SH-SY5Y (cell line): Measurements from ENCODE around the gene CTAGE6.
"Not testable (repeated sequence)": the region's sequence is repeated elsewhere in the genome, so short reads cannot be mapped to it uniquely, and the experiment has no call there.

Experiments used
- GATA2 ChIP-seq: IDR thresholded peaks from 2 replicates; pipeline ENCODE4 v1.6.1; 2011; ENCODE audit warnings: mild to moderate bottlenecking, low read depth, low read length
- GATA3 ChIP-seq: IDR thresholded peaks from 2 replicates; pipeline ENCODE4 v1.6.1; 2011; ENCODE audit warnings: low read depth, mild to moderate bottlenecking, low read length, moderate library complexity

The CTAGE6 gene, protein sequence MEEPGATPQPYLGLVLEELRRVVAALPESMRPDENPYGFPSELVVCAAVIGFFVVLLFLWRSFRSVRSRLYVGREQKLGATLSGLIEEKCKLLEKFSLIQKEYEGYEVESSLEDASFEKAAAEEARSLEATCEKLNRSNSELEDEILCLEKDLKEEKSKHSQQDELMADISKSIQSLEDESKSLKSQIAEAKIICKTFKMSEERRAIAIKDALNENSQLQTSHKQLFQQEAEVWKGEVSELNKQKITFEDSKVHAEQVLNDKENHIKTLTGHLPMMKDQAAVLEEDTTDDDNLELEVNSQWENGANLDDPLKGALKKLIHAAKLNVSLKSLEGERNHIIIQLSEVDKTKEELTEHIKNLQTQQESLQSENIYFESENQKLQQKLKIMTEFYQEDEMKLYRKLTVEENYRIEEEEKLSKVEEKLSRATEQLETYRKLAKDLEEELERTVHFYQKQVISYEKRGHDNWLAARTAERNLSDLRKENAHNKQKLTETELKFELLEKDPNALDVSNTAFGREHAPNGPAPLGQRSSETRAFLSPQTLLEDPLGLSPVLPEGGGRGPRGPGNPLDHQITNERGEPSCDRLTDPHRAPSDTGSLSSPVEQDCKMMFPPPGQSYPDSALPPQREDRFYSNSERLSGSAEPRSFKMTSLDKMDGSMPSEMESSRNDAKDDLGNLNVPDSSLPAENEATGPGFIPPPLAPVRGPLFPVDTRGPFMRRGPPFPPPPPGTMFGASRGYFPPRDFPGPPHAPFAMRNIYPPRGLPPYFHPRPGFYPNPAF

DNA sequence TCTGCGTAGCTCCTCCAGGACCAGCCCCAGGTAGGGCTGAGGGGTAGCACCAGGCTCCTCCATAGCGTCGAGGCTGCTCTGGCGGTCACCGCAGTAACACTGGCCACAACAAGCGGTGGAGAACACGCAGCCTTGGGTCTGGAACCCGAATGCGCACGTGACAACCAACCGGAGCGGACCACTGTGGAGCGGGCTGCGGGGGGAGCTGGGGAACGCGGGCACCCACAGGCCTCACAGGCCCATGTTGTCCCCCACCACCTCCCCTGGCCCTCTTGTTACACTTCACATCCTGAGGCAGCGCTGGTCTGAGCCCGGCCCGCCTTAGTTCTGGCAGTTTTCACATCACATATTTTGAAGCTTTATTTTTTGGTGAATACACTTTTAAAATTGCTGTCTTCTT, at the start of gene CTAGE6:
TSS of gene CTAGE6 (minus strand) at position 101 of the 400 bp plus-strand sequence. CDS start at position 63, 38 bp downstream.
- not testable (repeated sequence) for TF ChIP-seq GATA2, GATA3

DNA sequence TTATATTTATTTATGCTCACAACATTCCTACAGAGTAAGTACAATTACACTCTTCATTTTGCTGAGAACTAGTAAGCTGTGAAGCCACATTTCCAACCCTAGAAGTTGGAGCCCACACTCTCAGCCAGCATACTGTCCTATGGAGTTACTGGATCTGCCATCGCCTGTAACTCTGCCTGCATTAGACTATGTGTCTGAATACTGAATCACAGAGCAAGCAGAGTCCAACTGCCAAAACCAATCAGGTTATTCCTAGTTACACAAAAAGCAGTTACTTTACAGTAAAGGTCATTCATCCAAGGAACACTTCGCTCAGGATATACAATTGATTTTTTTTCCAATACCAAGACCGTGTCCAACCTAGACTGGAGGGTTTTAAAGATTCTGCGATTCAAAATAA, 21.5 kb downstream of the CTAGE6 start:
- TF ChIP-seq GATA2 (no peak), GATA3 (no peak)

DNA sequence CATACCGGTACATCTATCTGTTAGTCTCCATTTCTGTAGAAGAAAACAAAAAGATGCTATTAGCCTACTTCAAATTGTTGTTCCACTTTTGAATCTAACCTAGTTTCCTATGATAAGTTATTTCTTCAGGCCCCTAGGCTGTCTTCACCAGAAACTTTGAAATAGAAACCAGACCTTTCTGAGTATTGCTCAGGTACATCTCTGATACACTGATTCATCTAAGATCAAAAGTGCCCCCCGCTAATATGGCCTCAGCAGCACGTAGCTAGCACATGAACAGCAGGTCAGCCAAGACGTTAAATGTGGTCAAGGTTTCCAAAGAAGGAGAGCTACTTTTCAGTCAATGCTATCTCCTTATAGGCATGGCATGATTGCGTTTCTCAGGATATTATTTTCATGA, 23.6 kb downstream of the CTAGE6 start:
- TF ChIP-seq GATA3 (no peak), GATA2 (no peak)

DNA sequence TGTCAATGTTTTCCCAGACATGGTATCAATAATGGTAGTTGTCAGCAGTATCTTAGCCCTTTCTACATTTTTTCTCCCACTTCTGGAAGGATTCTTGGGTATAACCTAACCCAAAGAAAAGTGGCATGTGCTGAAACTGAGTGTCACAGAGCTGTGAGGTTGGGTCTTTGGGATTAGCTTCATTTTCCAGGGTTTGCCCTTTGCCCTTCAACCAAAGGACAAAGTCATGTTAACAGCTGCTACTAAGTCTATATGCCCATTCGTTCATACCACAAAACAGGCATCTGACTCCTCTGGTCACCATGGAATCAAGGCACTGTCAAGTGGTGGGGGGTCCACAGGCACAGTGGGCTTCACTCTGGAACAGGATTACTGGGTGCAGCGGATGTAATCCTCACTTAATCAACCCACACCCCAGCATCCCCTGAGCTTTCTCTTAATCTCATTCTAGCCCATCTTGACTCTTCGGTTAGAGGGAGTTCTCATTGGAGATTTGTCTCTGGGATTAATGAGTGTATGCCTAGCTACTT, 29.1 kb downstream of the CTAGE6 start:
- TF ChIP-seq GATA3 (no peak), GATA2 (no peak)
